GM13976 (cell line): ENCODE data around the gene GLI3.

ENCODE experiments used
- DNase-seq: peaks from one replicate; pipeline ENCODE4 v3.0.0; 2012; ENCODE audit warnings: low spot score
- CTCF ChIP-seq: IDR thresholded peaks from 2 replicates; pipeline ENCODE4 v1.5.1; 2012; ENCODE audit warnings: borderline replicate concordance, mild to moderate bottlenecking; ENCODE audit not compliant: insufficient read depth; ENCODE audit errors: extremely low read depth, missing control alignments, control extremely low read depth
- in situ Hi-C: fragments of 300-500 bp; cut with MboI; formaldehyde crosslinking; loops from one replicate; pipeline ENCODE4 v1.12.0; 2022; ENCODE audit warnings: low sequenced_read_pairs, mixed read lengths, inconsistent platforms; ENCODE audit not compliant: unreplicated experiment

The GLI3 gene

GRCh38 chr7:41997151-41997550, 239.9 kb downstream of the GLI3 start:
- TF ChIP-seq CTCF: no peak
- DNase-seq: no peak
- in situ Hi-C loops: loop anchor here (25.0 kb wide), 1 partner anchor 690 kb away; no protein-coding TSS in a partner anchor

- in situ Hi-C loops: loop anchor here (25.0 kb wide), 1 partner anchor 691 kb away; no protein-coding TSS in a partner anchor
- no peak for TF ChIP-seq CTCF
- no peak for DNase-seq
These were observed 240.5 kb downstream of the GLI3 start for GRCh38 chr7:41996381-41997035.

- no peak for TF ChIP-seq CTCF
- no peak for DNase-seq
- in situ Hi-C loops: loop anchor here (25.0 kb wide), 1 partner anchor 692 kb away; no protein-coding TSS in a partner anchor
These were observed 241.3 kb downstream of the GLI3 start for GRCh38 chr7:41995632-41996271.

GRCh38 chr7:41994746-41995110, 242.3 kb downstream of the GLI3 start:
- DNase-seq: no peak
- TF ChIP-seq CTCF: no peak
- in situ Hi-C loops: loop anchor here (25.0 kb wide), 1 partner anchor 693 kb away; no protein-coding TSS in a partner anchor

- no peak for DNase-seq
- in situ Hi-C loops: loop anchor here (25.0 kb wide), 1 partner anchor 693 kb away; no protein-coding TSS in a partner anchor
- no peak for TF ChIP-seq CTCF
These were observed 242.8 kb downstream of the GLI3 start for GRCh38 chr7:41994036-41994745.
